H1 (cell line): ENCODE measurements around the gene DOCK1. TPM values are rescaled to one million over a fixed set of nuclear protein-coding genes. Genes with fewer than 3 reads are reported as not detected.

Experiments used
- ASH2L ChIP-seq: fragments of 200-600, 300-600 bp; sonication (generic); IDR thresholded peaks from one replicate; pipeline ENCODE4 v1.7.1; 2017; ENCODE audit warnings: low read length
- ATF3 ChIP-seq: IDR thresholded peaks from 2 replicates; pipeline ENCODE4 v1.6.1; 2011; ENCODE audit warnings: low read depth, mild to moderate bottlenecking, low read length; ENCODE audit not compliant: insufficient read depth
- BRCA1 ChIP-seq: IDR thresholded peaks from 2 replicates; pipeline ENCODE4 v1.6.1; 2012; ENCODE audit warnings: low read depth, low read length, improper control_type of control experiment
- EP300 ChIP-seq, 2 experiments: IDR thresholded peaks; 1 replicate in 1 of 2; 2 replicates in 1 of 2; pipeline ENCODE4 v1.6.1; 2011 to 2012; ENCODE audit warnings: low read depth in 2 of 2, low read length in 2 of 2, mild to moderate bottlenecking in 2 of 2, borderline replicate concordance in 1 of 2, inconsistent platforms in 1 of 2, moderate library complexity in 1 of 2
- JUN ChIP-seq: IDR thresholded peaks from 2 replicates; pipeline ENCODE4 v1.6.1; 2011; ENCODE audit warnings: low read depth, mild to moderate bottlenecking, improper control_type of control experiment, low read length
- KDM4A ChIP-seq: IDR thresholded peaks from one replicate; pipeline ENCODE4 v1.7.1; 2012; ENCODE audit warnings: low read depth, mild to moderate bottlenecking, moderate library complexity, low read length, inconsistent platforms; ENCODE audit not compliant: severe bottlenecking
- NRF1 ChIP-seq: IDR thresholded peaks from 2 replicates; pipeline ENCODE4 v1.6.1; 2011; ENCODE audit warnings: mild to moderate bottlenecking, low read depth, low read length, improper control_type of control experiment
- SAP30 ChIP-seq: fragments of 300-600 bp; sonication (generic); IDR thresholded peaks from 2 replicates; pipeline ENCODE4 v1.7.1; 2012; ENCODE audit warnings: low read length, moderate library complexity, mild to moderate bottlenecking, inconsistent platforms; ENCODE audit not compliant: insufficient read depth, insufficient replicate concordance
- SP2 ChIP-seq: IDR thresholded peaks from 2 replicates; pipeline ENCODE4 v1.6.1; 2012; ENCODE audit warnings: mild to moderate bottlenecking, low read length, inconsistent platforms
- SRF ChIP-seq: IDR thresholded peaks from 2 replicates; pipeline ENCODE4 v1.6.1; 2011; ENCODE audit warnings: mild to moderate bottlenecking, low read depth, low read length, moderate library complexity
- TCF12 ChIP-seq: IDR thresholded peaks from 2 replicates; pipeline ENCODE4 v1.6.1; 2011; ENCODE audit warnings: low read depth, mild to moderate bottlenecking, low read length
- YY1 ChIP-seq: IDR thresholded peaks from 2 replicates; pipeline ENCODE4 v1.6.1; 2011; ENCODE audit warnings: low read depth, mild to moderate bottlenecking, low read length
- polyA plus RNA-seq, 7 experiments: library from polyadenylated mRNA; depleted of rRNA in 3 of 7; stranded (reverse) in 5 of 7; unstranded in 2 of 7; fragments of >200 nt in 5 of 7; fragments of 200-250 nt in 2 of 7; gene quantifications; 1 replicate in 5 of 7; 2 replicates in 1 of 7; 4 replicates in 1 of 7; pipeline versions ENCODE4 v1.2.1 to v1.2.3, GENCODE V29; 2011 to 2013; ENCODE audit warnings: missing spikeins in 2 of 7, mixed read lengths in 2 of 7
- total RNA-seq: library from RNA; stranded (reverse); fragmentation: NEBNext Ultra II Directional; extraction: Animal tissue kit (Norgen Biotek cat#: 25700); gene quantifications from 2 replicates; pipeline ENCODE4 v1.2.1, GENCODE V29; 2021

The DOCK1 gene
- total and polyA plus RNA-seq, 2 of the 8 experiments (the other 6 are each of a cell fraction or from before 2014, with no cell fraction given): 11.6 to 53.0 TPM

- TF ChIP-seq KDM4A: peak; percentile 75
- no peak for TF ChIP-seq BRCA1
- TF ChIP-seq ASH2L: no peak
- TF ChIP-seq EP300 (IDR thresholded peaks at IDR 0.05; ENCODE audit: borderline replicate concordance in 1 of 2, low read depth in 2 of 2, low read length in 2 of 2): no peak
- no peak for TF ChIP-seq JUN
- TF ChIP-seq SAP30: no peak
- TF ChIP-seq SRF: no peak
- no peak for TF ChIP-seq ATF3
- no peak for TF ChIP-seq SP2
- TF ChIP-seq NRF1: no peak
- TF ChIP-seq TCF12: no peak
- no peak for TF ChIP-seq YY1
Observed at GRCh38 chr10:127195571-127196281, 290.5 kb downstream of the DOCK1 start (continued).
